IMR-90 (cell line): Measurements from ENCODE around the gene APOA4. TPM values are rescaled to one million over a fixed set of nuclear protein-coding genes. Genes with fewer than 3 reads are reported as not detected.
A peak's percentile ranks its signal among the peaks of the same experiment; 100 is the strongest.

Experiments used
- ATAC-seq: fragments of 200-7000 bp; cut with Tn5 transposase; 2 replicates; pipeline ENCODE4 v1.9.1; 2020; ENCODE audit warnings: low read depth, mild to moderate bottlenecking, moderate library complexity
- BruUV-seq: library from RNA; stranded (reverse); fragments of 400-500 nt; replicated peaks from 2 replicates; lab custom pipeline; 2021; lab: Mats Ljungman, UMichigan
- CTCF ChIA-PET: fragments of 300-600 bp; formaldehyde crosslinking; extraction: SDS; loops from one replicate; lab custom pipeline; 2021; ENCODE audit warnings: antibody characterized with exemption; lab: Yijun Ruan, JAX
- POLR2A ChIA-PET: fragments of 300-600 bp; sonication (Branson Sonifier 250); formaldehyde crosslinking; loops from one replicate; lab custom pipeline; 2022; ENCODE audit warnings: antibody characterized with exemption; ENCODE audit not compliant: unreplicated experiment; lab: Charles Lee
- DNase-seq: peaks from one replicate; pipeline ENCODE4 v3.0.0; 2013
- H2AFZ ChIP-seq: replicated peaks from 2 replicates; pipeline ENCODE3; 2013; ENCODE audit warnings: low read length, mild to moderate bottlenecking; ENCODE audit not compliant: poor library complexity
- H2AK5ac ChIP-seq: 2 replicates; pipeline ENCODE4 v1.6.1; 2013; ENCODE audit warnings: low read depth, low read length, inconsistent platforms
- H2AK9ac ChIP-seq: replicated peaks from 2 replicates; pipeline ENCODE3; 2013; ENCODE audit warnings: mild to moderate bottlenecking, low read depth, low read length, moderate library complexity; ENCODE audit not compliant: poor library complexity
- H2BK120ac ChIP-seq: 2 replicates; pipeline ENCODE4 v1.6.1; 2013; ENCODE audit warnings: low read depth, low read length, inconsistent platforms
- H2BK15ac ChIP-seq: 3 replicates; pipeline ENCODE4 v1.6.1; 2013; ENCODE audit warnings: low read depth, low read length, inconsistent platforms
- H2BK20ac ChIP-seq: 2 replicates; pipeline ENCODE4 v1.6.1; 2013; ENCODE audit warnings: low read depth, mild to moderate bottlenecking, inconsistent platforms, low read length, moderate library complexity
- H2BK5ac ChIP-seq: 2 replicates; pipeline ENCODE4 v1.6.1; 2013; ENCODE audit warnings: mild to moderate bottlenecking, low read depth, low read length, inconsistent platforms; ENCODE audit not compliant: poor library complexity, severe bottlenecking
- H3K14ac ChIP-seq: replicated peaks from 2 replicates; pipeline ENCODE4 v1.6.1; 2013; ENCODE audit warnings: low read depth, low read length, inconsistent platforms
- H3K18ac ChIP-seq: 2 replicates; pipeline ENCODE4 v1.6.1; 2013; ENCODE audit warnings: low read depth, low read length, control low read depth
- H3K23ac ChIP-seq: 2 replicates; pipeline ENCODE4 v1.6.1; 2013; ENCODE audit warnings: low read depth, low read length, inconsistent platforms
- H3K27ac ChIP-seq: 2 replicates; pipeline ENCODE4 v1.5.1; 2013; ENCODE audit warnings: mild to moderate bottlenecking, control low read depth, low read length; ENCODE audit not compliant: insufficient read depth
- H3K27me3 ChIP-seq: 2 replicates; pipeline ENCODE4 v1.6.1; 2013; ENCODE audit warnings: low read length; ENCODE audit not compliant: control insufficient read depth, insufficient read depth
- H3K36me3 ChIP-seq: 2 replicates; pipeline ENCODE4 v1.6.1; 2013; ENCODE audit warnings: low read length, mixed read lengths; ENCODE audit not compliant: control insufficient read depth, insufficient read depth
- H3K4ac ChIP-seq: 2 replicates; pipeline ENCODE4 v1.6.1; 2013; ENCODE audit warnings: low read depth, low read length, inconsistent platforms
- H3K4me1 ChIP-seq: 2 replicates; pipeline ENCODE4 v1.6.1; 2013; ENCODE audit warnings: low read length, mixed read lengths; ENCODE audit not compliant: control insufficient read depth, insufficient read depth
- H3K4me2 ChIP-seq: 2 replicates; pipeline ENCODE4 v1.6.1; 2013; ENCODE audit warnings: low read depth, mild to moderate bottlenecking, control low read depth, low read length, moderate library complexity
- H3K4me3 ChIP-seq: 2 replicates; pipeline ENCODE4 v1.5.1; 2013; ENCODE audit warnings: low read depth, mild to moderate bottlenecking, control low read depth, low read length, moderate library complexity; ENCODE audit not compliant: insufficient read depth
- H3K56ac ChIP-seq: 2 replicates; pipeline ENCODE4 v1.6.1; 2013; ENCODE audit warnings: low read length, inconsistent platforms; ENCODE audit not compliant: insufficient read depth; ENCODE audit errors: extremely low read depth
- H3K79me1 ChIP-seq, 2 experiments: 2 replicates each; pipeline ENCODE4 v1.6.1; 2013; ENCODE audit warnings: low read length in 2 of 2, inconsistent platforms in 1 of 2, low read depth in 1 of 2
- H3K9ac ChIP-seq: 2 replicates; pipeline ENCODE4 v1.6.1; 2013; ENCODE audit warnings: low read depth, low read length, control low read depth
- H3K9me1 ChIP-seq: 2 replicates; pipeline ENCODE4 v1.6.1; 2013; ENCODE audit warnings: low read length, inconsistent platforms; ENCODE audit not compliant: insufficient read depth
- H3K9me3 ChIP-seq: 2 replicates; pipeline ENCODE4 v1.6.1; 2013; ENCODE audit warnings: low read length; ENCODE audit not compliant: control insufficient read depth, insufficient read depth
- H4K20me1 ChIP-seq: 2 replicates; pipeline ENCODE4 v1.6.1; 2013; ENCODE audit warnings: low read length, inconsistent platforms; ENCODE audit not compliant: insufficient read depth
- H4K5ac ChIP-seq: 2 replicates; pipeline ENCODE4 v1.6.1; 2013; ENCODE audit warnings: mild to moderate bottlenecking, low read depth, low read length, control low read depth
- H4K8ac ChIP-seq, 2 experiments: 2 replicates each; pipeline ENCODE4 v1.6.1; 2013; ENCODE audit warnings: low read depth in 2 of 2, low read length in 2 of 2, control low read depth in 1 of 2, inconsistent platforms in 1 of 2
- H4K91ac ChIP-seq: 2 replicates; pipeline ENCODE4 v1.6.1; 2013; ENCODE audit warnings: low read depth, low read length, inconsistent platforms; ENCODE audit not compliant: insufficient read depth
- CEBPB ChIP-seq: IDR thresholded peaks from 2 replicates; pipeline ENCODE4 v1.6.1; 2012; ENCODE audit warnings: low read depth, low read length, improper control_type of control experiment
- CHD1 ChIP-seq: IDR thresholded peaks from 2 replicates; pipeline ENCODE4 v1.6.1; 2012; ENCODE audit warnings: low read depth, low read length, improper control_type of control experiment
- MAFK ChIP-seq: IDR thresholded peaks from 2 replicates; pipeline ENCODE4 v1.6.1; 2012; ENCODE audit warnings: low read depth, low read length, improper control_type of control experiment
- MAZ ChIP-seq: IDR thresholded peaks from 2 replicates; pipeline ENCODE4 v1.6.1; 2012; ENCODE audit warnings: low read depth, mild to moderate bottlenecking, low read length, improper control_type of control experiment, moderate library complexity, borderline replicate concordance
- MXI1 ChIP-seq: IDR thresholded peaks from 2 replicates; pipeline ENCODE4 v1.6.1; 2012; ENCODE audit warnings: low read depth, mild to moderate bottlenecking, low read length, moderate library complexity, borderline replicate concordance
- NFE2L2 ChIP-seq: fragments of 150-350 bp; IDR thresholded peaks from 2 replicates; pipeline ENCODE4 v1.6.1; 2016; ENCODE audit warnings: low read depth, mild to moderate bottlenecking, low read length
- RAD21 ChIP-seq: IDR thresholded peaks from 2 replicates; pipeline ENCODE4 v1.6.1; 2012; ENCODE audit warnings: low read length, improper control_type of control experiment
- SMC3 ChIP-seq: fragments of 150-350 bp; IDR thresholded peaks from 2 replicates; pipeline ENCODE4 v1.6.1; 2016; ENCODE audit warnings: low read depth, mild to moderate bottlenecking, antibody characterized with exemption, low read length, moderate library complexity
- WGBS, 2 experiments: methylation state at CpG; one replicate each; pipeline versions ENCODE4 v1.1.5 to v1.1.7; 2013; ENCODE audit warnings: missing lambda C conversion rate in 2 of 2; ENCODE audit not compliant: insufficient read length in 1 of 2; ENCODE audit errors: extremely low coverage in 2 of 2; 5-methylcytosine and 5-hydroxymethylcytosine counted together
- dilution Hi-C: fragments of 300-500 bp; cut with HindIII; formaldehyde crosslinking; loops from one replicate; pipeline ENCODE4 v1.14.3; 2018; ENCODE audit warnings: low sequenced_read_pairs; ENCODE audit not compliant: unreplicated experiment
- in situ Hi-C: fragments of 300-500 bp; cut with MboI; formaldehyde crosslinking; loops from 3 replicates; pipeline ENCODE4 v1.14.3; 2019; ENCODE audit warnings: low sequenced_read_pairs, inconsistent platforms, mixed read lengths
- intact Hi-C: fragments of 100-400 bp; cut with micrococcal nuclease; formaldehyde crosslinking; loops from 2 replicates; pipeline ENCODE4 v1.10.0; 2022
- polyA plus RNA-seq, 3 experiments: library from polyadenylated mRNA; depleted of rRNA; stranded (reverse); fragments of >200 nt; gene quantifications; 2 replicates each; pipeline ENCODE4 v1.2.3, GENCODE V29; 2012; ENCODE audit warnings: low replicate concordance in 1 of 3
- total RNA-seq: library from RNA; depleted of rRNA; stranded (reverse); fragments of >200 nt; gene quantifications from 2 replicates; pipeline ENCODE4 v1.2.3, GENCODE V29; 2012
- TF ChIP-seq, protein P1 (sequence below): conservative IDR thresholded peaks from 2 replicates; pipeline ENCODE4 v1.5.1; 2012; ENCODE audit warnings: mild to moderate bottlenecking, low read depth, low read length, improper control_type of control experiment
- TF ChIP-seq, protein P2 (sequence below): fragments of 150-350 bp; IDR thresholded peaks from 2 replicates; pipeline ENCODE4 v1.6.1; 2016; ENCODE audit warnings: low read depth, mild to moderate bottlenecking, low read length, moderate library complexity, borderline replicate concordance

Gene APOA4
- total and polyA plus RNA-seq, 2 of the 4 experiments (the other 2 are of a cell fraction), result not detected

DNA sequence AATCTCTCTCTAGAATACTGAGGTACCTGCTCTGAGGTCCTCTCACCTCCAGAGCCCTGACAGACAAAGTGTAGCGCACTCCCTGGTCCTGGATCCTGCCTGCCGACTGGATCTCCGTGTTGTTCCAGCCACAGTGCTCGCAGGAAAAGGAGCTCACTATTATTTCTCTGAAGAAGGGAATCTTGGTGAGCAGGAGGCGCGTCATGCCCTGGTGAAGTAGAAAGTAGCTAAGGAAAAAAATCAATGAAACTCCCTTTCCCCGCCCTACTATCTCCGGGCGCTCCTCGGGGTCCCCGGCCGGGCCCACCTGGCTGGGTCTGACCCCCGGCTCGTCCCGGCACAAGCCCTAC lies 35.7 kb downstream of the APOA4 start:
- Histone ChIP-seq H3K9me1 (peaks cover 20% of the 10 kb centered on the region; the same call in 1 of the 2 replicates), H3K27ac (peak overlapping the region; percentile 60), H3K4me3 (peak overlapping the region; percentile 67), H3K36me3 (peaks cover 31% of the 10 kb centered on the region), H3K79me1 (peaks cover 39 to 57% of the 10 kb centered on the region in 2 experiments), H3K4me1 (peaks cover 8% of the 10 kb centered on the region), H4K91ac (no peak overlapping the region; the same call in 1 of the 2 replicates), H3K27me3 (no peaks in the 10 kb centered on the region), H2BK120ac (no peak overlapping the region; the same call in 1 of the 2 replicates), H3K14ac (peak overlapping the region; percentile 57), H3K18ac (no peak overlapping the region), H3K9me3 (no peaks in the 10 kb centered on the region), H4K8ac (peak overlapping the region; percentile 70 to 98; a peak in 2 of 4 replicates), H2BK15ac (no peak overlapping the region), H2AFZ (peak overlapping the region; percentile 95), H2AK5ac (peak overlapping the region; percentile 89), H2BK5ac (peak overlapping the region; percentile 20), H3K23ac (peak overlapping the region; percentile 83), H4K5ac (no peak overlapping the region; the same call in 1 of the 2 replicates), H3K4ac (peak overlapping the region; percentile 81), H4K20me1 (0 out of 2 replicates have a peak, but pooled peaks cover 4% of the 10 kb centered on the region), H2AK9ac (peak overlapping the region; percentile 92), H3K56ac (peak overlapping the region; percentile 8; the same call in 1 of the 2 replicates), H2BK20ac (no peak overlapping the region), H3K9ac (peak overlapping the region; percentile 94), H3K4me2 (peak overlapping the region; percentile 97)
- DNase-seq, result peak; percentile 10
- ChIA-PET CTCF (interaction anchor here (0.5 to 1.3 kb wide), 2 partner anchors 48 to 209 kb away, joined by 3 to 5 read pairs; no protein-coding TSS in a partner anchor), POLR2A (no interaction called here)
- dilution Hi-C loops (no loop called here), intact Hi-C loops (no loop called here), in situ Hi-C loops (loop anchor here (5.0 kb wide), 1 partner anchor 445 kb away; the partner anchor contains the start of genes PCSK7 and RNF214)
- TF ChIP-seq MAZ (no peak), NFE2L2 (no peak), SMC3 (no peak), CEBPB (no peak), CHD1 (no peak), MXI1 (no peak), MAFK (no peak), RAD21 (no peak)
- TF ChIP-seq, protein P1, sequence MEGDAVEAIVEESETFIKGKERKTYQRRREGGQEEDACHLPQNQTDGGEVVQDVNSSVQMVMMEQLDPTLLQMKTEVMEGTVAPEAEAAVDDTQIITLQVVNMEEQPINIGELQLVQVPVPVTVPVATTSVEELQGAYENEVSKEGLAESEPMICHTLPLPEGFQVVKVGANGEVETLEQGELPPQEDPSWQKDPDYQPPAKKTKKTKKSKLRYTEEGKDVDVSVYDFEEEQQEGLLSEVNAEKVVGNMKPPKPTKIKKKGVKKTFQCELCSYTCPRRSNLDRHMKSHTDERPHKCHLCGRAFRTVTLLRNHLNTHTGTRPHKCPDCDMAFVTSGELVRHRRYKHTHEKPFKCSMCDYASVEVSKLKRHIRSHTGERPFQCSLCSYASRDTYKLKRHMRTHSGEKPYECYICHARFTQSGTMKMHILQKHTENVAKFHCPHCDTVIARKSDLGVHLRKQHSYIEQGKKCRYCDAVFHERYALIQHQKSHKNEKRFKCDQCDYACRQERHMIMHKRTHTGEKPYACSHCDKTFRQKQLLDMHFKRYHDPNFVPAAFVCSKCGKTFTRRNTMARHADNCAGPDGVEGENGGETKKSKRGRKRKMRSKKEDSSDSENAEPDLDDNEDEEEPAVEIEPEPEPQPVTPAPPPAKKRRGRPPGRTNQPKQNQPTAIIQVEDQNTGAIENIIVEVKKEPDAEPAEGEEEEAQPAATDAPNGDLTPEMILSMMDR, result no peak
- TF ChIP-seq, protein P2, sequence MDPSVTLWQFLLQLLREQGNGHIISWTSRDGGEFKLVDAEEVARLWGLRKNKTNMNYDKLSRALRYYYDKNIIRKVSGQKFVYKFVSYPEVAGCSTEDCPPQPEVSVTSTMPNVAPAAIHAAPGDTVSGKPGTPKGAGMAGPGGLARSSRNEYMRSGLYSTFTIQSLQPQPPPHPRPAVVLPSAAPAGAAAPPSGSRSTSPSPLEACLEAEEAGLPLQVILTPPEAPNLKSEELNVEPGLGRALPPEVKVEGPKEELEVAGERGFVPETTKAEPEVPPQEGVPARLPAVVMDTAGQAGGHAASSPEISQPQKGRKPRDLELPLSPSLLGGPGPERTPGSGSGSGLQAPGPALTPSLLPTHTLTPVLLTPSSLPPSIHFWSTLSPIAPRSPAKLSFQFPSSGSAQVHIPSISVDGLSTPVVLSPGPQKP, result no peak
- no TSS peak for BruUV-seq
- peak; percentile 17 for ATAC-seq
- no CpG with 5 or more reads among the region's 15 CpGs for WGBS, 2 experiments
